ENCODE data around the gene COG5. TPM values are rescaled to one million over a fixed set of nuclear protein-coding genes. Genes with fewer than 3 reads are reported as not detected.

COG5 gene
- total and polyA plus RNA-seq, 2 of the 8 experiments (the other 6 are each of a cell fraction or from before 2014, with no cell fraction given) = 10.5 to 28.1 TPM

DNA sequence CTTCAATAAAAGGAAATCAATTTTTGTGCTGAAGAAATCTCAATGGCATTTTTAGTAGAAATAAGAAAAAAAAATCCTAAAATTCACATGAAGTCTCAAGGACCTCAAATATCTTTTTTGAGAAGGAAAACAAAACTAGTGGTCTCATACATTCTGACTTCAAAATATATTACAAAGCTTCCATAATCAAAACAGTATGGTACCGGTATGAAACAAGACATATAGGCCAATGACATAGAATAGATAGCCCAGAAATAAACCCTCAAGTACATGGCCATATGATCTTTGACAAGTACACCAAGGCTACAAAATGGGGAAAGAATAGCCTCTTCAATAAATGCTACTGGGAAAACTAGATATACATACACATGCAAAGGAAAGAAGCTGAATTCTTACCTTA lies 225.6 kb downstream of the COG5 start:
- H3K18ac ChIP-seq (ENCODE audit: extremely low read depth, low read length) = no peak overlapping the region
- no peaks in the 10 kb centered on the region for H3K4me1 ChIP-seq (replicated peaks in 1 of 4; ENCODE audit: control insufficient read depth in 3 of 4, insufficient read depth in 4 of 4, low read length in 3 of 4)
- H2BK15ac ChIP-seq (ENCODE audit: low read length) = no peak overlapping the region
- no peak overlapping the region for H3K9ac ChIP-seq (replicated peaks in 1 of 4; ENCODE audit: extremely low read depth in 1 of 4, low read depth in 3 of 4, low read length in 3 of 4)
- H4K91ac ChIP-seq (replicated peaks; ENCODE audit: insufficient read length, low read length) = no peak overlapping the region
- H2AK5ac ChIP-seq (ENCODE audit: low read depth, low read length) = no peak overlapping the region
- no peak overlapping the region for H3K27ac ChIP-seq (ENCODE audit: low read depth, low read length)
- 93% methylated on average over 1 of the region's 1 CpG; no CpG with 5 or more reads in 1 of the 2 experiments for whole genome bisulfite sequencing, 2 experiments (ENCODE audit: extremely low coverage in 1 of 2, insufficient coverage in 1 of 2, insufficient read length in 1 of 2, insufficient replicate concordance in 2 of 2, low coverage in 1 of 2, low lambda C conversion rate in 2 of 2, missing lambda C conversion rate in 1 of 2)
- no peak for FAIRE-seq
- no peak overlapping the region for H2AFZ ChIP-seq (ENCODE audit: low read length)
- H2BK12ac ChIP-seq (ENCODE audit: low read depth, low read length) = no peak overlapping the region
- H3K79me2 ChIP-seq (ENCODE audit: control insufficient read depth in 1 of 2, insufficient read depth in 2 of 2, low read length in 2 of 2) = no peaks in the 10 kb centered on the region; a peak in 1 of 4 replicates
- DNase-seq (ENCODE audit: low read depth in 1 of 2, low spot score in 2 of 2) = no peak
- H3K23me2 ChIP-seq (ENCODE audit: low read depth, low read length) = no peaks in the 10 kb centered on the region
- ChIA-PET POLR2A (ENCODE audit: partially characterized antibody) (interaction anchor here (0.7 kb wide), 1 partner anchor 19 kb away, joined by 3 read pairs; no protein-coding TSS in a partner anchor), CTCF (ENCODE audit: partially characterized antibody) (interaction anchor here (0.8 to 1.0 kb wide), 2 partner anchors 9 to 541 kb away, joined by 3 read pairs; no protein-coding TSS in a partner anchor)
- no peak overlapping the region for H3K23ac ChIP-seq (ENCODE audit: insufficient read length)
- TF ChIP-seq ATF3 (IDR thresholded peaks at IDR 0.05; ENCODE audit: insufficient read depth, low read depth, low read length) (no peak), SP2 (IDR thresholded peaks at IDR 0.05; ENCODE audit: low read length) (no peak)
- no peak overlapping the region for H4K8ac ChIP-seq (ENCODE audit: extremely low read depth, insufficient read depth, low read length)
- no peaks in the 10 kb centered on the region for H4K20me1 ChIP-seq (replicated peaks in 1 of 2; ENCODE audit: control insufficient read depth in 1 of 2, insufficient read depth in 2 of 2, low read length in 2 of 2)
- H2BK120ac ChIP-seq (replicated peaks; ENCODE audit: low read depth, low read length) = no peak overlapping the region
- H3K4me3 ChIP-seq (ENCODE audit: extremely low read depth in 1 of 4, insufficient read depth in 2 of 4, low read depth in 3 of 4, low read length in 4 of 4) = no peak overlapping the region
- H3K4ac ChIP-seq (replicated peaks; ENCODE audit: insufficient read length, low read depth, low read length) = no peak overlapping the region
- no peaks in the 10 kb centered on the region for H3K36me3 ChIP-seq (ENCODE audit: control insufficient read depth in 2 of 4, insufficient read depth in 4 of 4, low read length in 3 of 4)
- H3K27me3 ChIP-seq (replicated peaks in 1 of 4; ENCODE audit: control insufficient read depth in 3 of 4, extremely low read depth in 1 of 4, insufficient read depth in 3 of 4, low read length in 3 of 4) = no peaks in the 10 kb centered on the region
- H3K4me2 ChIP-seq (ENCODE audit: insufficient read depth in 1 of 2, low read depth in 2 of 2, low read length in 2 of 2) = no peak overlapping the region
- no peak overlapping the region for H3K14ac ChIP-seq (ENCODE audit: insufficient read length)
- no peak overlapping the region for H3K56ac ChIP-seq (replicated peaks; ENCODE audit: insufficient read length, low read depth, low read length)
- no peaks in the 10 kb centered on the region for H3K9me3 ChIP-seq (ENCODE audit: insufficient read depth in 2 of 2, low read depth in 1 of 2, low read length in 1 of 2)
- no peaks in the 10 kb centered on the region for H3K79me1 ChIP-seq (ENCODE audit: low read depth, low read length)
- no peak overlapping the region for H2BK20ac ChIP-seq (ENCODE audit: low read length)
- no peak overlapping the region for H4K5ac ChIP-seq (ENCODE audit: insufficient read length, low read depth, low read length)
- no peak overlapping the region for H2BK5ac ChIP-seq (ENCODE audit: low read depth, low read length)
